ENCODE results near the gene AATK. TPM values are rescaled to one million over a fixed set of nuclear protein-coding genes. Genes with fewer than 3 reads are reported as not detected.

AATK gene
- total RNA-seq, 1 experiment from 2014 or later = 4.4 TPM

GRCh38 chr17:81183316-81183715 lies 17.3 kb upstream of the AATK start:
- Histone ChIP-seq H3K9ac (ENCODE audit: low read length) (no peak overlapping the region), H4K20me1 (ENCODE audit: insufficient read depth) (no peaks in the 10 kb centered on the region), H3K36me3 (ENCODE audit: control insufficient read depth in 1 of 2, insufficient read depth in 2 of 2, low read length in 2 of 2) (no peaks in the 10 kb centered on the region), H3K9me2 (ENCODE audit: insufficient read depth) (no peaks in the 10 kb centered on the region), H3K27me3 (ENCODE audit: insufficient read depth, low read length) (no peaks in the 10 kb centered on the region), H2AFZ (ENCODE audit: low read depth, low read length, poor library complexity, severe bottlenecking) (no peak overlapping the region), H3K4me2 (ENCODE audit: low read length) (no peak overlapping the region), H3K27ac (ENCODE audit: low read depth, low read length) (no peak overlapping the region), H3K79me2 (ENCODE audit: insufficient read depth, low read length) (no peaks in the 10 kb centered on the region), H3K4me3 (replicated peaks in 1 of 2; ENCODE audit: low read depth in 1 of 2, low read length in 2 of 2) (no peak overlapping the region), H3K9me3 (ENCODE audit: control insufficient read depth in 1 of 2, insufficient read depth in 1 of 2, low read depth in 1 of 2, low read length in 2 of 2) (no peaks in the 10 kb centered on the region), H3K4me1 (ENCODE audit: control insufficient read depth in 1 of 2, insufficient read depth in 2 of 2, low read length in 2 of 2) (no peaks in the 10 kb centered on the region)
- TF ChIP-seq CTCF (IDR thresholded peaks at IDR 0.05 in 2 of 3, conservative IDR thresholded peaks at IDR 0.05 in 1 of 3; ENCODE audit: borderline replicate concordance in 1 of 3, insufficient read depth in 1 of 3, low read depth in 2 of 3, low read length in 2 of 3) (no peak), SRF (IDR thresholded peaks at IDR 0.05; ENCODE audit: low read depth) (no peak), EZH2phosphoT487 (IDR thresholded peaks at IDR 0.05; ENCODE audit: borderline replicate concordance) (no peak), ATF3 (IDR thresholded peaks at IDR 0.05) (no peak), FOSL1 (IDR thresholded peaks at IDR 0.05; ENCODE audit: low read depth) (no peak), POLR2AphosphoS5 (IDR thresholded peaks at IDR 0.05; ENCODE audit: low read depth, low read length) (no peak), CEBPB (IDR thresholded peaks at IDR 0.05; ENCODE audit: low read depth) (no peak), EGR1 (IDR thresholded peaks at IDR 0.05; ENCODE audit: low read depth) (no peak), ELF1 (IDR thresholded peaks at IDR 0.05; ENCODE audit: borderline replicate concordance, low read depth) (no peak), ZFX (IDR thresholded peaks at IDR 0.05) (no peak), EZH2 (IDR thresholded peaks at IDR 0.05) (no peak), YY1 (IDR thresholded peaks at IDR 0.05; ENCODE audit: extremely low read depth, insufficient replicate concordance, low read depth, low read length) (no peak), POLR2A (IDR thresholded peaks at IDR 0.05; ENCODE audit: borderline replicate concordance, extremely low read depth, insufficient read depth, insufficient read length) (no peak), JUND (IDR thresholded peaks at IDR 0.05) (no peak), SP1 (IDR thresholded peaks at IDR 0.05; ENCODE audit: low read depth) (no peak), CBX3 (IDR thresholded peaks at IDR 0.05; ENCODE audit: low read depth) (no peak)
- no TSS peak for BruUV-seq (replicated peaks)
- intact Hi-C loops (cut with micrococcal nuclease) = no loop called here
- DNase-seq (ENCODE audit: low read depth, low spot score) (no peak), ATAC-seq (no peak)
- ChIA-PET POLR2A (no interaction called here), CTCF (no interaction called here), RAD21 (ENCODE audit: low non-redundant PET in 1 of 2, low total read pairs in 2 of 2, uncharacterized antibody in 2 of 2, unreplicated experiment in 2 of 2) (no interaction called here)

All from HCT116 (cell line).